IPS-20b (cell line): Measurements from ENCODE around the gene CARTPT.
A peak's percentile ranks its signal among the peaks of the same experiment; 100 is the strongest.

ENCODE experiments used
- H3K27ac ChIP-seq: one replicate; pipeline ENCODE4 v1.5.1; 2013; ENCODE audit warnings: low read length
- H3K27me3 ChIP-seq: 2 replicates; pipeline ENCODE4 v1.6.1; 2013; ENCODE audit warnings: mild to moderate bottlenecking, low read length, inconsistent platforms; ENCODE audit not compliant: insufficient read depth
- H3K36me3 ChIP-seq: 2 replicates; pipeline ENCODE4 v1.6.1; 2013; ENCODE audit warnings: low read depth, mild to moderate bottlenecking, inconsistent platforms, low read length, moderate library complexity; ENCODE audit not compliant: insufficient read depth
- H3K4me1 ChIP-seq: 2 replicates; pipeline ENCODE4 v1.6.1; 2013; ENCODE audit warnings: mild to moderate bottlenecking, control low read depth, inconsistent platforms, low read length, moderate library complexity; ENCODE audit not compliant: insufficient read depth
- H3K4me3 ChIP-seq: 2 replicates; pipeline ENCODE4 v1.5.1; 2013; ENCODE audit warnings: mild to moderate bottlenecking, low read length, inconsistent platforms
- H3K9ac ChIP-seq: 2 replicates; pipeline ENCODE4 v1.6.1; 2013; ENCODE audit warnings: low read depth, mild to moderate bottlenecking, inconsistent platforms, low read length, moderate library complexity
- H3K9me3 ChIP-seq: 2 replicates; pipeline ENCODE4 v1.6.1; 2013; ENCODE audit warnings: mild to moderate bottlenecking, low read depth, low read length, inconsistent platforms; ENCODE audit not compliant: insufficient read depth

Gene CARTPT

DNA sequence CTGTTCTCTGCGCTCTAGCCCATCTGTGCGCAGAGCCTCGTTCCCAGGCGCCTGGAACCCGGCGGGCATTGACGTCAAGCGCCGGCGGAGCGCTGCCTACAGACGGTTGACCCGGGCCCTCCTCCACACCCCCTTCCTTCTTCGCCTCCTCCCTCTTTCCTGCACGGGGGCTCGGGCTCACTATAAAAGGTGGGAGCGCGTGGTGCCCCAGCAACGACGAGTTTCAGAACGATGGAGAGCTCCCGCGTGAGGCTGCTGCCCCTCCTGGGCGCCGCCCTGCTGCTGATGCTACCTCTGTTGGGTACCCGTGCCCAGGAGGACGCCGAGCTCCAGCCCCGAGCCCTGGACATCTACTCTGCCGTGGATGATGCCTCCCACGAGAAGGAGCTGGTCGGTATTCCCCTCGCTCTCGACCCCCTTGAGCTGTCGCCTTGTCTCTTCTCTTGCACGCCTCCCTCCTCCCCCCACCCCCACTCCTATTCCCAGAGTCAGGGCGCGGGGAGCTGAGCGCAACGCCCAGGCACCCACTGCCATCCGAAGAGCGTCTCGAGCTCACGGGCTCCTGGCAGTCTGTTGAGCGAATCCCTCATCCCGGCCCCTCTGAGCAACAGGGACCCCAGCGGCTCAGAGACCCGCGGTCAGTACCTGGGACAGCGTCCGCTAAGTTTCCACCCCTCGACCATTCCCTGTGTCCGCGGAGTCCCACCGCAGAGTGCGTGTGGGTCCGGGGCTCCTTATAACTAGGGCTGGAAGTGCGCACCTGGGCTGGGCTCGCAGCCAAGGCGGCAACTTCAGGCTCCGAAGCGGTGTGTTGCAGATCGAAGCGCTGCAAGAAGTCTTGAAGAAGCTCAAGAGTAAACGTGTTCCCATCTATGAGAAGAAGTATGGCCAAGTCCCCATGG is at the start of gene CARTPT:
Gene CARTPT (plus strand): TSS at position 213 of the 902 bp plus-strand sequence. CDS start 19 bp downstream, at position 232.
- H3K4me3 ChIP-seq: peak within 1 kb of the TSS; percentile 62; the same call in 1 of the 2 replicates
- no peaks in the 10 kb centered on the region for H3K9me3 ChIP-seq
- H3K4me1 ChIP-seq: peaks cover 4% of the 10 kb centered on the region; the same call in 1 of the 2 replicates
- H3K9ac ChIP-seq: no peak within 1 kb of the TSS
- H3K36me3 ChIP-seq: no peaks in the 10 kb centered on the region
- H3K27ac ChIP-seq: no peak within 1 kb of the TSS
- H3K27me3 ChIP-seq: peaks cover 90% of the 10 kb centered on the region

DNA sequence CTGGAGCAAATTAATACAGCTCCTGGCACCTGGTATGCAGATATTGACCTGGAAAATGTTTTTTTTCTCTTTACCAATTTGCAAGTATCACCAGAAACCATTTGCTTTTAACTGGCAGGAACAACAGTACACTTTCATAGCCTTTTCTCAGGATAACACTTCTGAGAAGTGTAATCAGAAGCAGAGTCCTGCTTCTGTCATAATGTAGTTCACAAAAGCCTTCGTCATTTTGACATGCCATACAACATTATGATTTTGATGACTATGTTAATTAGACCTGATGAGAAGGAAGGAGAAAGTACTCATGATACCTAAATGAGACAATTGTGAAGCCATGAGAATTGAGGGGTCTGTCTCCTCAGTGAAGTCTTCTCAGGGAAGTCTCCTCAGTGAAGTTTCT is 41.1 kb upstream of the CARTPT start:
- H3K4me3 ChIP-seq: no peak overlapping the region

DNA sequence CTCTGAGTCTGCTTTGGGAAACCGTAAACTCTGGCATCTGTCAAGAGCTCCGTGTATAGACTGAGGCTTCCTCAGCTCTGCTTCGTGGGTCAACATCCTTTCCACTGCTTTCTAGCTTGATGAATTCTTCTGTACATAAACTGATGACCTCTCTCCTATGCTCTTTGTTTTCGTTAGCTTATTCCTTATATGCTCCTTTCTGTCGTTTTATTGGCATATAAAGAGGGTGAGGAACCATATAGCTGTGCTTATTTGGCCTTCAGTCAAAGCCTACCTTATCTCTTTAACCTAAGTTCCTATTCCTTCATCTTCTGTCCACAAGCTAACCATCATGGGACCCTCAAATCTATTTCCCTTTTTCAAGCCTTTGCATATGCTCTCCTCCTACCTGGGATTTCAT is 39.4 kb upstream of the CARTPT start:
- H3K9ac ChIP-seq: no peak overlapping the region

More for the DNA sequence above, 41.1 kb upstream of the CARTPT start:
- no peaks in the 10 kb centered on the region for H3K9me3 ChIP-seq
- no peaks in the 10 kb centered on the region for H3K4me1 ChIP-seq
- no peak overlapping the region for H3K9ac ChIP-seq
- no peak overlapping the region for H3K27ac ChIP-seq
- H3K27me3 ChIP-seq: no peaks in the 10 kb centered on the region
- H3K36me3 ChIP-seq: no peaks in the 10 kb centered on the region

DNA sequence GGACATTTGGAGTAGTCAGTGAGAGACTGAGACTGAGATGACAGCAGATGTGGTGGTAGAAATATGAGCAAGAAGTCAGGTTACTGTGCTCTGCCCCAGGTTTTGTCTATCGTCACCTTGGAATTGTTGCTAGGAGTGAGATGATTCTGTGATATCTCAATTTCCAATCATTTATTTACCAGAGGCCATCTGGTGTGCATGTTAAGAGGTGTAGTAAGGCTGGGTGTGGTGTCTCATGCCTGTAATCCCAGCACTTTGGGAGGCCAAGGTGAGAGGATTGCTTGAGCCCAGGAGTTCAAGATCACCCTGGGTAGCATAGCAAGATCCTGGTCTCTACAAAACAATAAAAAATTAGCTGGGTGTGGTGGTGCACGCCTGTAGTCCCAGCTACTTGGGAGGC is 38.6 kb upstream of the CARTPT start:
- Histone ChIP-seq H3K27me3 (no peaks in the 10 kb centered on the region), H3K27ac (no peak overlapping the region)

More for the DNA sequence above, 39.4 kb upstream of the CARTPT start:
- Histone ChIP-seq H3K9me3 (no peaks in the 10 kb centered on the region; the same call in 1 of the 2 replicates), H3K4me3 (no peak overlapping the region), H3K27ac (no peak overlapping the region), H3K27me3 (no peaks in the 10 kb centered on the region), H3K4me1 (no peaks in the 10 kb centered on the region), H3K36me3 (no peaks in the 10 kb centered on the region)

DNA sequence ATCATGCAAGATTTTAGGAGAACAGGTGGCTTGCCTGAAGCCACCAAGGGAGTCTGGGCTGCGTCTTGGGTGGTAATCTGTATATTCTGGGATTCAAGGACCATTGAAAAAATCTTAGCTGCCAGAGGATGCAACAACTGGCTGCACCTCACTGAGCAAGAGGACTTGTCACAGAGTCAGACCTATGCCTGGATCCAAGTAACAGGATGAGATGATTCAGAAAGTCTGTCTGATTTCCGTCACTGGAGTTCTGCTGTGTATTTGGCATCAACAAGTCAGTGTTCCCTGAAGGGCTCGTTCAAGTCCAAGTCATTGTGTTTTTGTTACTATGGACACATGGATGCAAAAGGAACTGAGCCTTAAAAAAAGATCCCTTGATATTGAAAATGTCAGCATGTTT is 37.8 kb upstream of the CARTPT start:
- no peak overlapping the region for H3K27ac ChIP-seq
- no peaks in the 10 kb centered on the region for H3K27me3 ChIP-seq
- no peaks in the 10 kb centered on the region for H3K36me3 ChIP-seq
- no peaks in the 10 kb centered on the region; the same call in 1 of the 2 replicates for H3K9me3 ChIP-seq
- no peak overlapping the region for H3K4me3 ChIP-seq
- no peaks in the 10 kb centered on the region for H3K4me1 ChIP-seq
- no peak overlapping the region for H3K9ac ChIP-seq

More for the DNA sequence above, 38.6 kb upstream of the CARTPT start:
- H3K36me3 ChIP-seq: no peaks in the 10 kb centered on the region
- H3K9me3 ChIP-seq: no peaks in the 10 kb centered on the region; the same call in 1 of the 2 replicates
- H3K4me1 ChIP-seq: no peaks in the 10 kb centered on the region
- no peak overlapping the region for H3K9ac ChIP-seq
- no peak overlapping the region for H3K4me3 ChIP-seq

DNA sequence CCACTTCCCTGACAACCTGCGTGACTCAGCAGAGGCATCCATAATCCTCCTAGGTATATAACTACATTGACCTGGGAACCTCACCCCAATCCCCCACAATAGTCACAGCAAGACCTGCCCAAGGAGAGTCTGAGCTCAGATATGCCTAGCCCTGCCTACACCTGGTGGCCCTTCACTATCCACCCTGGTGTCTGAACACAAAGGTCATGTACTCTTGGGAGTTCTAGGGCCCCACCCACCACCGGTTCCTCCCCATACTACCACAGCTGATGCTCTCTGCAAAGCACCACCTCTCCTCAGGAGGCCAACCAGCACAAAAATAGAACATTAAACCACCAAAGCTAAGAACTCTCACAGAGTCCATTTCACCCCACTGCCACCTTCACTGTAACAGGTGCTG is 34.8 kb upstream of the CARTPT start:
- Histone ChIP-seq H3K4me3 (no peak overlapping the region), H3K36me3 (no peaks in the 10 kb centered on the region), H3K4me1 (no peaks in the 10 kb centered on the region), H3K9ac (no peak overlapping the region), H3K9me3 (no peaks in the 10 kb centered on the region; the same call in 1 of the 2 replicates), H3K27me3 (no peaks in the 10 kb centered on the region), H3K27ac (no peak overlapping the region)

DNA sequence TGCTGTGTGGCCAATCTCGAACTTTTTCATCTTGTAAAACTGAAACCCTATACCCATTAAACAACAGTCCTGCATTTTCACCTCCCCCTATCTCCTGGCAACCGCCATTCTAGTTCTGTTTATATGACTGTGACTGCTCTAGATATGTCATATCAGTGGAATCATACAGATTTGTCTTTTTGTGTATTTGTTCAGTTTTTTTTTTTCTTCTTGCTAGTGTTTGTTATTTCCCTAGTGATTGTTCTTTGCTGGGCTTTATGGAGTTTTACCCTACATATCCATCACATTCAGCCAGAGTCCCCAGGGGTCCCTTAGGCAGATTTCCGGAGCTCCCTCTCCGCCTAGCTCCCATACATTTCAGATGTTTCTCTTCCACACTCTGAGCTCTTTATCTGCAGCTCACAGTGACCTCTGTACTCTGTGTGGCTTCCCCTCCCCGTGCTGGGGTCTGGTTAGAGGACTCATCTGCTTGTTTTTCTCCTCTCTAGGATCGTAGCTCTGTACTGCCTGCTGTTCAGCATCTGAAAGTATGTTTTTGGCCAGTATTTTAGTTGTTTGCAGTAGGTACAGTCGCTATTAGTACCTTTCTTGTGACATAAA is 25.1 kb upstream of the CARTPT start:
- no peaks in the 10 kb centered on the region for H3K36me3 ChIP-seq
- H3K9ac ChIP-seq: no peak overlapping the region
- H3K4me1 ChIP-seq: peaks cover 13% of the 10 kb centered on the region
- H3K4me3 ChIP-seq: peak overlapping the region; percentile 20; the same call in 1 of the 2 replicates
- H3K9me3 ChIP-seq: no peaks in the 10 kb centered on the region
- H3K27me3 ChIP-seq: no peaks in the 10 kb centered on the region
- no peak overlapping the region for H3K27ac ChIP-seq

DNA sequence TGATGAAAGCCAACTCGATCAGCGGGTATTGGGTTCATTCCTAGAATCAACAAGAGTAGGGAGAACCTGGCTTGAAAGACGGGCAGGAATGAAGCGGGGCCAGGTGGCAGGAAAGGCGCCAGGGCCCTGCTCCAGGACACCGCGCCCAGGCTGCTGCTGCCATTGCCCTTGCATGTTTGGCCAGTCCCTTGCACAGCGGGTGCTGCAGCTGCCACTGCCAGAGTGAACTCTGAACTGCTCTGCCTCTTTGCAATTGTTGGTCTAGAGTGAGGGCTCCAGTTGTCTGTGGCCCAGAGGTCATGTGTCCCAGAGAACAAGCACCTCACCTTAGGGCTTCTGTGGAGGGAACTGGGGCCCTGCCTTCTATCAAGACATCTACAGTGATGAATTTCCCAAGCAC is 24.0 kb upstream of the CARTPT start:
- no peaks in the 10 kb centered on the region for H3K9me3 ChIP-seq
- H3K36me3 ChIP-seq: no peaks in the 10 kb centered on the region
- peaks cover 13% of the 10 kb centered on the region for H3K4me1 ChIP-seq
- no peak overlapping the region for H3K4me3 ChIP-seq
- H3K27ac ChIP-seq: no peak overlapping the region
- H3K9ac ChIP-seq: no peak overlapping the region
- no peaks in the 10 kb centered on the region for H3K27me3 ChIP-seq

DNA sequence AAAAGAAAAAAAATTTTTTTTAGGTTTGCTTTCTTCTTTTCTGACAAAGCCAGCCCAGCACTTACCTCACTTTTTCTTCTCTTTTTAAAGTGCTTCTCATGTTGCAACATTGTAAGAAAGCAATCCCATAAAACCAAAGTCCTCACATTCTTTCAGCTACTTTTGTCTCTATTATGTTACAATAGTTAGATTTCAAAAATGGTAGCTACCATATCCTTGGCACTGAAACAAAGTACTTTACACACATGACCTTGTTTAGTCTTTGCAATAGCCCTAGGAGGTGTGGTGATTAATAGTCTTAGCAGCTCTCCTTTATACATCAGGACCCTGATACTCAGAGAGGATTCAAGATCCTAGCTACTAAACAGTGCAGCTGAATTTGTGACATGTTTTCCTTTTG is 23.5 kb upstream of the CARTPT start:
- no peak overlapping the region for H3K27ac ChIP-seq
- no peaks in the 10 kb centered on the region for H3K36me3 ChIP-seq
- H3K9me3 ChIP-seq: no peaks in the 10 kb centered on the region
- peaks cover 13% of the 10 kb centered on the region for H3K4me1 ChIP-seq
- no peaks in the 10 kb centered on the region for H3K27me3 ChIP-seq
- no peak overlapping the region for H3K9ac ChIP-seq
- no peak overlapping the region for H3K4me3 ChIP-seq

DNA sequence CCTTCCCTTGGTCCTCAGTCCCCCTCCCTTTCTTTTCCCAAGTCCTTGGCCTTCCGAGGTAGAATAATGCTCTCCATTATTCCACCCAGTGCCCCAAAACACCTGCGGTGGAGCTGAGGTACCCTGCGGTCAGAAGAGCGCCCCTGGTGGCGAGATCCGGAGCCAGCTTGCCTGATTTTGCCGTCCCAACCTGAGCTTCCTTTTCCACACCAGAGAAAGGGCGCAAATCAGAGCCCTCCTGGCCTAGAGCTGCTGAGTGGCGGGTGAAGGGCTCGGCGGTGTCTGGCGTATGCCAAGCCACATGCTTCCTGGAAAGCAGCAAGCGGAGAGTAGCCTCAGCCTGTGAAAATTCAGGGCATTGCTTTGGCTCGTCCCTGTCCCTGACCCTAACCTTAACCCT is 21.1 kb upstream of the CARTPT start:
- Histone ChIP-seq H3K4me3 (no peak overlapping the region), H3K27me3 (no peaks in the 10 kb centered on the region), H3K9me3 (no peaks in the 10 kb centered on the region), H3K36me3 (no peaks in the 10 kb centered on the region), H3K9ac (no peak overlapping the region), H3K4me1 (peaks cover 13% of the 10 kb centered on the region), H3K27ac (no peak overlapping the region)

DNA sequence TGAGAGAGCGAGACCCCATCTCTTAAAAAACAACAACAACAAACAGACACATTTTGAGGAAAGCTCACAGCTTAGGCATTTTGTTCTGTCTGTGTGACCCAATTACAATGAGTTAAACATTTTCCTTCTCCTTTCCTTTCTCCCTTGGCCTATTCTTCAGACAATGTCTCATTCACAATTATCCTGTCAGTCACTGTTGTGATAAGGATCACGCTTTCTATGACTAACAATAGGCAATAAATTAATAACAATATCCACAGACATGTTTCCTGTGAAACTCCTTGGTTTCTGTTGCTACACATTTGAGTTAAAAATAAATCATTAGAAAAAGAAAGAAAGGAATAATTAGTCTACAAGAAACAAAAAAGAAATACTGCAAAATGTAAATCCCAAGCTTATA is 19.8 kb upstream of the CARTPT start:
- Histone ChIP-seq H3K9ac (no peak overlapping the region), H3K36me3 (no peaks in the 10 kb centered on the region), H3K9me3 (no peaks in the 10 kb centered on the region), H3K27ac (no peak overlapping the region), H3K27me3 (no peaks in the 10 kb centered on the region), H3K4me1 (peaks cover 10% of the 10 kb centered on the region), H3K4me3 (no peak overlapping the region)

DNA sequence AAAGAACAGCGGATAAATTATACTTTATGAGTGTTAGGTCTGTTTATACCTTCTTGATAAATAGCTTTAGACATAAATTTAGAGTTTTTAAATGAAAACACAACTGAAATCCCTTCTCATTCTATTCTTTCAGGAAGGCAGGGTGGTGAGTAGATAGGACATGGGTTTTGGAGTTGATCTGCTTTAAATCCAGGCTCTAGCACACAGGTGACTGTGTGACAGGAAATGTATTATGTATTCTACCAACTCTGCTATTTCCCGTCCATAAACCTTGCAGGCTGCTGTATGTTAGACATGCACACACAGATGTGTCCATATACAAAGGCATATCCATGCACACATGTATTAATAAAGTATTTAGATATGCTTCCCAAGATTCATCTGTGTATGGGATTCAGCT is 19.3 kb upstream of the CARTPT start:
- H3K9ac ChIP-seq: no peak overlapping the region
- no peak overlapping the region for H3K4me3 ChIP-seq
- peaks cover 7% of the 10 kb centered on the region; the same call in 1 of the 2 replicates for H3K4me1 ChIP-seq
- H3K27ac ChIP-seq: no peak overlapping the region
- H3K36me3 ChIP-seq: no peaks in the 10 kb centered on the region
- H3K27me3 ChIP-seq: no peaks in the 10 kb centered on the region
- H3K9me3 ChIP-seq: no peaks in the 10 kb centered on the region
